ENCODE data around the gene HTD2.
"Not testable (repeated sequence)": the region's sequence is repeated elsewhere in the genome, so short reads cannot be mapped to it uniquely, and the experiment has no call there.

Gene HTD2

GRCh38 chr3:58305882-58306711, at the start of gene HTD2, which contains the start of gene RPP14:
Gene HTD2, plus strand, starts transcription at chr3:58306520. Its CDS starts 11,094 bp downstream, at chr3:58317614.
Gene RPP14, plus strand, starts transcription at chr3:58306245. Its CDS starts 4,085 bp downstream, at chr3:58310330.
- DNase-seq: peak; percentile 86

- DNase-seq: no peak
These were observed 47.8 kb upstream of the HTD2 start for GRCh38 chr3:58258392-58259055.

- no peak for DNase-seq
These were observed 46.0 kb upstream of the HTD2 start for GRCh38 chr3:58260261-58260731.

GRCh38 chr3:58260733-58261132, 45.6 kb upstream of the HTD2 start:
- DNase-seq: no peak

GRCh38 chr3:58261954-58262666, 44.2 kb upstream of the HTD2 start:
- no peak for DNase-seq

- no peak for DNase-seq
These were observed 39.7 kb upstream of the HTD2 start for GRCh38 chr3:58266577-58266976.

GRCh38 chr3:58267543-58267942, 38.8 kb upstream of the HTD2 start:
- not testable (repeated sequence) for DNase-seq

- no peak for DNase-seq
These were observed 37.0 kb upstream of the HTD2 start for GRCh38 chr3:58269356-58269755.

GRCh38 chr3:58270485-58270884, 35.8 kb upstream of the HTD2 start:
- DNase-seq: no peak

- no peak for DNase-seq
These were observed 34.3 kb upstream of the HTD2 start for GRCh38 chr3:58271901-58272501.

- DNase-seq: no peak
These were observed 33.4 kb upstream of the HTD2 start for GRCh38 chr3:58272891-58273290.

- DNase-seq: not testable (repeated sequence)
These were observed 33.0 kb upstream of the HTD2 start for GRCh38 chr3:58273362-58273761.

GRCh38 chr3:58274027-58274614, 32.2 kb upstream of the HTD2 start:
- no peak for DNase-seq

- no peak for DNase-seq
These were observed 25.3 kb upstream of the HTD2 start for GRCh38 chr3:58281069-58281468.

- no peak for DNase-seq
These were observed 21.0 kb upstream of the HTD2 start for GRCh38 chr3:58285334-58285733.

GRCh38 chr3:58287354-58287753, 19.0 kb upstream of the HTD2 start:
- no peak for DNase-seq

GRCh38 chr3:58288011-58288728, 18.1 kb upstream of the HTD2 start:
- no peak for DNase-seq

- not testable (repeated sequence) for DNase-seq
These were observed 17.2 kb upstream of the HTD2 start for GRCh38 chr3:58288964-58289613.

- DNase-seq: not testable (repeated sequence)
These were observed 15.9 kb upstream of the HTD2 start for GRCh38 chr3:58290446-58290845.

GRCh38 chr3:58291671-58292338, 14.5 kb upstream of the HTD2 start:
- no peak for DNase-seq

GRCh38 chr3:58292866-58293265, 13.5 kb upstream of the HTD2 start:
- DNase-seq: no peak

Data from NCI-H1105 (cell line).